ENCODE data around the gene VWA2. TPM values are rescaled to one million over a fixed set of nuclear protein-coding genes. Genes with fewer than 3 reads are reported as not detected.

VWA2 gene
- polyA plus RNA-seq, 1 donor from 2014 or later: not detected

DNA sequence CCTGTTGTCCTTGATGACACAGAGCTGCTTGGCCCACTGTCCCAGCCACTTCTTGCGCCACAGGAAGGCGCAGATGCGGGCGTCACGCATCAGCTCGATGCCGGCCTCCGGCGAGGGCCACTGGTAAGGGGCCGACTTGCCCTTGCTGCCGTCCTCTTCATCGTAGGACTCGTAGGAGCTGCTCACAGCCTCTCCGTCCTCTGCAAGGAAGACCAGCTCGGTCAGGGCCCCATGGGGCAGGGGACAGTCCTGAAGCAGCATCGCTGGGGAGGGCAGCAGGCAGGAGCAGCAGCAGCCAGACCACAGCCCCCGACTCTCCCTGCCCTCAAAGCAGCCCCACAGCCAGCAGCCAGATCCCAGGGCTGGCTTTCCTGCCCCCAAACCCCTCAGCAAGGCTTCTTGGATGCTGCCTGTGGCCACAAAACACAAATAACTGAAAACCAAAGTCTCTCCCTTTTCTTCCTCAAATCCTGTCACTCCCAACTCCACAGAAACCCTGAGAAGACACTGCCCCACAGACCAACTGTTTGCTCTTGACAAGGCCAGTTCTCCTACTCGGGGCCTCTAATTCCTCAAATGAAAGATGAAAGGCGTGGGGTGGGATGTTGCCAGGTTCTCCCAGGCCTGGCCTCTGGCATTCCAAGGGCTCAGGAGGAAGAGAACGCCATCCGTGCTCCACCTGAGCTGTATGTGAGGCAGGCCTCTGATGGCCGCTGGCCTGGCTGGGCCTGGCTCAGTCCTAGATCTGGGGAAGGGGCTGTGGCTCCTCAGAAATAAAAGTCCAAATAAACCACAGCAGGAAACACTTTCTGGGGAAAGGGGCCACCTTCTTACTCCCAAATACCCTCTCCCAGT, 76.7 kb downstream of the VWA2 start:
- Histone ChIP-seq H3K36me3 (ENCODE audit: insufficient read depth, low read length) (no peaks in the 10 kb centered on the region), H2AFZ (ENCODE audit: low read depth, low read length) (no peak overlapping the region), H3K4me3 (ENCODE audit: low read length) (no peak overlapping the region), H3F3A (ENCODE audit: insufficient read depth, low read length, poor library complexity, severe bottlenecking) (no peaks in the 10 kb centered on the region), H3K9me3 (ENCODE audit: low read length) (no peaks in the 10 kb centered on the region), H3K9ac (ENCODE audit: low read length) (no peak overlapping the region), H3K27me3 (ENCODE audit: insufficient read depth, low read depth, low read length) (no peaks in the 10 kb centered on the region), H3K27ac (ENCODE audit: low read length) (no peak overlapping the region), H3K4me2 (ENCODE audit: low read length) (no peak overlapping the region), H4K20me1 (ENCODE audit: insufficient read depth) (no peaks in the 10 kb centered on the region), H3K9me2 (ENCODE audit: insufficient read depth, low read length) (no peaks in the 10 kb centered on the region), H3K79me2 (replicated peaks; ENCODE audit: insufficient read depth, low read length) (no peaks in the 10 kb centered on the region)
- TF ChIP-seq, protein P1, sequence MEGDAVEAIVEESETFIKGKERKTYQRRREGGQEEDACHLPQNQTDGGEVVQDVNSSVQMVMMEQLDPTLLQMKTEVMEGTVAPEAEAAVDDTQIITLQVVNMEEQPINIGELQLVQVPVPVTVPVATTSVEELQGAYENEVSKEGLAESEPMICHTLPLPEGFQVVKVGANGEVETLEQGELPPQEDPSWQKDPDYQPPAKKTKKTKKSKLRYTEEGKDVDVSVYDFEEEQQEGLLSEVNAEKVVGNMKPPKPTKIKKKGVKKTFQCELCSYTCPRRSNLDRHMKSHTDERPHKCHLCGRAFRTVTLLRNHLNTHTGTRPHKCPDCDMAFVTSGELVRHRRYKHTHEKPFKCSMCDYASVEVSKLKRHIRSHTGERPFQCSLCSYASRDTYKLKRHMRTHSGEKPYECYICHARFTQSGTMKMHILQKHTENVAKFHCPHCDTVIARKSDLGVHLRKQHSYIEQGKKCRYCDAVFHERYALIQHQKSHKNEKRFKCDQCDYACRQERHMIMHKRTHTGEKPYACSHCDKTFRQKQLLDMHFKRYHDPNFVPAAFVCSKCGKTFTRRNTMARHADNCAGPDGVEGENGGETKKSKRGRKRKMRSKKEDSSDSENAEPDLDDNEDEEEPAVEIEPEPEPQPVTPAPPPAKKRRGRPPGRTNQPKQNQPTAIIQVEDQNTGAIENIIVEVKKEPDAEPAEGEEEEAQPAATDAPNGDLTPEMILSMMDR (IDR thresholded peaks at IDR 0.05; ENCODE audit: poor library complexity, severe bottlenecking): no peak
- no peak for TF ChIP-seq SMC3 (conservative IDR thresholded peaks at IDR 0.05; ENCODE audit: poor library complexity)

DNA sequence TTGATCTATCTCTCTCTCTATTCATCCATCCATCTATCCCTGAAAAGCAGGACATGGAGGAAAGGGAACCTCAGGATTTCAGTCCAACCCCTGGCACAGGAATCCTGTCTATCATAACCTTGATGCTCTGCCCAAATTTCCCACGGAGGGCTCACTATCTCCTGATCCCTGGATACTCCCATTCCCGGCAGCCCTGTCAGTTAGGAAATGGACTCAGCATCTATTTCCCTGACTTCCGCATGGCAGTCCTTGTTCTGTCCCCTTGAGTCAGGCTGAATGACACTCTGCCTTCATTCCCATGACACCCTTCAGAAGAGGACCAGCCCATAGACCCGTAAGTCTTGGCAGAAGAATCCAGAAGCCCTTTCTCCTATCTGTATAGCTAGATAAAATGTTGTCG, 77.7 kb downstream of the VWA2 start:
- H3K9me2 ChIP-seq (ENCODE audit: insufficient read depth, low read length): no peaks in the 10 kb centered on the region
- H4K20me1 ChIP-seq (ENCODE audit: insufficient read depth): no peaks in the 10 kb centered on the region
- no peaks in the 10 kb centered on the region for H3K27me3 ChIP-seq (ENCODE audit: insufficient read depth, low read depth, low read length)
- no peak overlapping the region for H3K4me2 ChIP-seq (ENCODE audit: low read length)
- H3K36me3 ChIP-seq (ENCODE audit: insufficient read depth, low read length): no peaks in the 10 kb centered on the region
- no peak overlapping the region for H3K9ac ChIP-seq (ENCODE audit: low read length)
- H3K27ac ChIP-seq (ENCODE audit: low read length): no peak overlapping the region
- H3K79me2 ChIP-seq (replicated peaks; ENCODE audit: insufficient read depth, low read length): no peaks in the 10 kb centered on the region
- H3K9me3 ChIP-seq (ENCODE audit: low read length): no peaks in the 10 kb centered on the region
- H3F3A ChIP-seq (ENCODE audit: insufficient read depth, low read length, poor library complexity, severe bottlenecking): no peaks in the 10 kb centered on the region
- TF ChIP-seq RAD21 (conservative IDR thresholded peaks at IDR 0.05): no peak
- TF ChIP-seq, protein P1 (IDR thresholded peaks at IDR 0.05; ENCODE audit: poor library complexity, severe bottlenecking): no peak
- no peak for TF ChIP-seq MXI1 (conservative IDR thresholded peaks at IDR 0.05; ENCODE audit: poor library complexity, severe bottlenecking)
- TF ChIP-seq, protein P2, sequence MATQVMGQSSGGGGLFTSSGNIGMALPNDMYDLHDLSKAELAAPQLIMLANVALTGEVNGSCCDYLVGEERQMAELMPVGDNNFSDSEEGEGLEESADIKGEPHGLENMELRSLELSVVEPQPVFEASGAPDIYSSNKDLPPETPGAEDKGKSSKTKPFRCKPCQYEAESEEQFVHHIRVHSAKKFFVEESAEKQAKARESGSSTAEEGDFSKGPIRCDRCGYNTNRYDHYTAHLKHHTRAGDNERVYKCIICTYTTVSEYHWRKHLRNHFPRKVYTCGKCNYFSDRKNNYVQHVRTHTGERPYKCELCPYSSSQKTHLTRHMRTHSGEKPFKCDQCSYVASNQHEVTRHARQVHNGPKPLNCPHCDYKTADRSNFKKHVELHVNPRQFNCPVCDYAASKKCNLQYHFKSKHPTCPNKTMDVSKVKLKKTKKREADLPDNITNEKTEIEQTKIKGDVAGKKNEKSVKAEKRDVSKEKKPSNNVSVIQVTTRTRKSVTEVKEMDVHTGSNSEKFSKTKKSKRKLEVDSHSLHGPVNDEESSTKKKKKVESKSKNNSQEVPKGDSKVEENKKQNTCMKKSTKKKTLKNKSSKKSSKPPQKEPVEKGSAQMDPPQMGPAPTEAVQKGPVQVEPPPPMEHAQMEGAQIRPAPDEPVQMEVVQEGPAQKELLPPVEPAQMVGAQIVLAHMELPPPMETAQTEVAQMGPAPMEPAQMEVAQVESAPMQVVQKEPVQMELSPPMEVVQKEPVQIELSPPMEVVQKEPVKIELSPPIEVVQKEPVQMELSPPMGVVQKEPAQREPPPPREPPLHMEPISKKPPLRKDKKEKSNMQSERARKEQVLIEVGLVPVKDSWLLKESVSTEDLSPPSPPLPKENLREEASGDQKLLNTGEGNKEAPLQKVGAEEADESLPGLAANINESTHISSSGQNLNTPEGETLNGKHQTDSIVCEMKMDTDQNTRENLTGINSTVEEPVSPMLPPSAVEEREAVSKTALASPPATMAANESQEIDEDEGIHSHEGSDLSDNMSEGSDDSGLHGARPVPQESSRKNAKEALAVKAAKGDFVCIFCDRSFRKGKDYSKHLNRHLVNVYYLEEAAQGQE (IDR thresholded peaks at IDR 0.05; ENCODE audit: borderline replicate concordance): no peak
- TF ChIP-seq SMC3 (conservative IDR thresholded peaks at IDR 0.05; ENCODE audit: poor library complexity): no peak
- no peak for TF ChIP-seq EP300 (conservative IDR thresholded peaks at IDR 0.05; ENCODE audit: poor library complexity, severe bottlenecking)
- TF ChIP-seq EZH2 (IDR thresholded peaks at IDR 0.05; ENCODE audit: borderline replicate concordance, insufficient read depth, low read length, poor library complexity, severe bottlenecking): no peak
- H3K4me3 ChIP-seq (ENCODE audit: low read length): no peak overlapping the region
- H2AFZ ChIP-seq (ENCODE audit: low read depth, low read length): no peak overlapping the region

Measured in neural cell (in vitro differentiated cells).